GM19455 (cell line): ENCODE data around the gene TARP.

Source experiments
- ATAC-seq: cut with Tn5 transposase; IDR thresholded peaks from one replicate; pipeline ENCODE4 v1.9.1; 2021; ENCODE audit not compliant: unreplicated experiment

Gene TARP

DNA sequence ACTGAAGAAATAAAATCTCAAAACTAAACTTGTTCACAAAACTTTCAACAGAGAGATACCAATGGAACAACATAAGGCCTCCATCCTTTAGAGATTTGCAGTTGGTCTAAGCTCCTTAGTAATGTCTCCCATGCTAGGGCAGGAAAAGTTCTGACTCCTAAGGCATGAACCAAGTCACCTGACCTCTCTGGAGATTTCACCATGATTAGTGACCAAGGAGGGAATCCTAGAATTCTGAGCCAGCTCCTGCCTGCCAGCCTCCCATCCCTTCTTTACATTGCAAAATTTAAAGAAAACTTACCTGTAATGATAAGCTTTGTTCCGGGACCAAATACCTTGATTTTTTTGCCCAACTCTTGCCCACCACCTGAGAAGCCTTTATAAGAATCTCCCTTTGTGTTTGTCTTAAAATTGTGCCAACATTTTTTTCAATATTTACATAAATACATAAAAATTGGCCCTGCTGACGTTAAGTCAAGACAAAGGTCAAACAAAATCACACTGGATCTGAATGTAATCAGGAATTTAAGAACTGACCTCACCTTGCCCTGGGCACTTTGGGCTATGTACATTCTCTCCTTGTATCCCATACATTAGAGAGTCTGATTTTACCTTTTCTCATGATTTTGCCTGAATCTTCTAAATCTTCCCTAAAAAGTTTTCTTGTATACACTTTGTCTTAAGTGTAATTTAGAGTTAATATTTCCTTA is at the start of gene TARP:
Gene TARP (minus strand): TSS at position 351 of the 710 bp plus-strand sequence.
- no peak for ATAC-seq

DNA sequence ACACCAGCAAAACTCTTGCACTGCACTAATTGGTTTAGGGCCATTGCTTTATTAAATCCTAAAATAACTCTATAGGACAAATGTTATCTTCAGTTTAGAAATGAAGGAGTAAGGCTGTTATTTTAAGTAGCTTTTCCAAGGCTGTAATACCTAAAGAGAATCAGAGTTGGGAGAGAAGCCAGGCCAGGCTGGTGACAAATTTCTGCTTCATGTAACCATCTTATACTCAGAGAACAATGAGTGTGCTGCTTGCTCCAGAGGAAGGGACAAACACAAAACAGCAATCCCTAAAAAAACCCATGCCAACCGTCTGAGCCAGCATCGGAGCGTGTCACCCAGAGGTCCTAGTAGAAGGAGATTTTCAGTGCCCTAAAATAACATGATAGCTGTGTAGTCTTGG is 49.7 kb upstream of the TARP start:
- ATAC-seq = no peak

DNA sequence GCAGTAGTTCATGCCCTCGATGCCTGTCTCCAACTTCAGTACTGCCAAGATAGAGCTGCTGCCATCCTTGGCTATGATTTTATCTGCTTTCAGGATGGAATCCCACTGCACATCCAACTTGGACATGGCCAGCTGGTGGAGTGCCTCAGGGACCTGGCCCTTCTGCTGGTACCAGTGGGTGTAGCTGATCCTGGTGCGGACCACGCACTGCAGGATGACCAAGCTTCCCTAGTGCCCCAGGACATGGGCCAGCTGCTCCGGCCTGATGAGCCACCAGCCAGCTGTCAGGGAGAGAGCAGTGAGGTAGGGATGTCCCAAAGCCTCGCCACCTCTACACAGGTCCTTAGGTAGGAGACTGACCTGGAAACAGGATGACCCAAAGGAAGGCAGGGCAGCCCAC is 49.0 kb upstream of the TARP start:
- no peak for ATAC-seq

DNA sequence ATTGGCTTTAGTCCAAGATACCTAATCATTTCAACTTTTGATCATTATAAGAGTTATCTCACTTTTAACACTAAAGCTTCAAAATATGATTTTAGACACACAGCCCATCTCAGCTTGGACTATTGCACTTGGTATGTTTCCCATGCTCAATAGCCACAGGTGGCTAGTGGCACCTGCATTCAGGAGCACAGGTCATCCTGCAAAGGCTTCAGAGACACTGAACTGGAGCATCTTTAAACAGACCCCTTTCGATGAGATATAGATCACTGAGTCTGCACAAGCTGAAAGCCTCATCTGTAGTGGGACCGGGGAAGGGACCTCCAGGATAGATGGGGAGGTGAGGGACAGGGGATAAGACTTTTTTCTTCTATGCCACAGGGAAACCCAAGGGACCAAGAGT is 48.5 kb upstream of the TARP start:
- no peak for ATAC-seq

DNA sequence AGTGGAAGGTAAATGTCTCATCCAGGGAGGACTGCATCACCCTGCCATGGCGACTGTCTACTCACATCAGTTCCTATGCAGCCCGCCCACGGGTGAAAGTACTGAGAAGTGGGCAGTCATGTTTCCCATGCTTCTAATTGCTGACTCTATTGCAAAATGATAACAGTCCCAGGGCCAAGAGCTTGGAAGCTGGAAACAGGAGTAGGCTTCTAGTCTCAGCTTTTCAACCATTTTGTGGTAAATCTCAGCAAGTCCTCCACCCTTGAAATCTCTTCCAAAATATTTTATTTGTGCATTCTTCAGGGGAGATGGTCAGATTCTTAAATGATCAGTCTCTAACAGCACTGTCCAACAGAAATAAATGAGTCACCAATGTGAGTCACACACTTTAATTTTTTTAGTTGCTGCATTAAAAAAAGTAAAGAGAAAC is 48.1 kb upstream of the TARP start:
- no peak for ATAC-seq

DNA sequence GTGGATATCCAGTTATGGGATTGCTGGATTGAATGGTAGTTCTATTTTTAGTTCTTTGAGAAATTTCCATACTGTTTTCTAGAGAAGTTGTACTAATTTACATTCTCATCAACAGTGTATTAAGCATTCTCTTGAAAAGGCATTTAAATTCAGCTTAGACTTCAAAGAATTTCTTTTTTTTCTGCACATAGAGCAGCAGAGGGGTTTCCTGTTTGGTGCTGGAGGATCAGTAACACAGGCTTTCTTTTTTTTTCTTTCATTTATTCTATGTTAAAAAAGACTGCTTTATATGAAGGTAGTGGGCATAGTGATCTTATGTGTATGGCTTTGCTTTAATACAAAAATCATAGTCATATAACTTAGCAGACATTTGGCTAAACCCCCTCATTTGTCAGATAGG is 47.6 kb upstream of the TARP start:
- no peak for ATAC-seq

DNA sequence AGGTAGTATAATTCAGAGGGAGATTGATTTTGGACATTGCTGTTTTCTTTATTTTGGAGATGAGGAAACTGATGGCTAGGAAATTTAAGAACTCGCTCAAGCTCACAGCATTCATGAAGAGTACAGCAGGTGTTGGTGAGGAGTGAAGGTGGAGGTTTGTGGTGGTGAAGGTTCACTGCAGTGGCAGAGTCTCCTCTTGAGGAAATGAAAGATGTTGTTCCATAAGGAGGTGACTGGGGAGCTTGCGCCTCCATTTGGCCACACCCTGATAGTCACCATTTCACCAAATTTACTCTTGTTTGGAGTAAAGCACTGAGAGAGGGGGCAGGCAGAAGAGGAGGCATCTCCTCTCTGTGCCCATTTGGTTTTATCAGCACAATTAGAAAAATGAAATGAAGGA is 46.4 kb upstream of the TARP start:
- no peak for ATAC-seq

DNA sequence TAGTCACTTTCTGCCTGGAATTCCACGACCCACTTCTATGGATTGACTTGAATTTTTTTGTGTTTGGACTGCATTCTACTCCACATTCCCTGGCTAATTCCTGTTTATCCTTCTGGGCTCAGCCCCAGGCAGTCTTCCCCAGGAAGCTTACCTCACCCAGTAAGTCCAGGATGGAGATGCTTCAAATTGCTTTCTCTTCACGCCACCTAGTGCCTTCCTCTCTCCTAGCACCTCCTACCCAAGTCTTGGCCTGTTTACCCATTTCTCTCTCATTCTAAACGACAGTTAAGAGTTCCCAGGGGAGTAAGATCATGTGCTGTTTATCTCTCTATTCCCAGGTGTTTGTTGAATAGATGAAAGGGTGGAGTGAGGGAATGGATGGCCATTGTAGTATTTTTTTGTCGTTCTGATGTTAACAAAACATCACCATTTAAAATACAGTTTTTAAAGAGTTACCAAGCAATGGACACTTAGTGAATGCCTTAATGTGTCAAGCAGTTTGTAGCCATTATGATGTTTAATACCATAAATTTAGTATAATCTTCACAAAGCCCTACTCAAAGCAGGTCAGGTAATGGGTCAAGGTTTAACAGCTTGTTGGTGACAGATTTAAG is 45.5 kb upstream of the TARP start:
- ATAC-seq = no peak

DNA sequence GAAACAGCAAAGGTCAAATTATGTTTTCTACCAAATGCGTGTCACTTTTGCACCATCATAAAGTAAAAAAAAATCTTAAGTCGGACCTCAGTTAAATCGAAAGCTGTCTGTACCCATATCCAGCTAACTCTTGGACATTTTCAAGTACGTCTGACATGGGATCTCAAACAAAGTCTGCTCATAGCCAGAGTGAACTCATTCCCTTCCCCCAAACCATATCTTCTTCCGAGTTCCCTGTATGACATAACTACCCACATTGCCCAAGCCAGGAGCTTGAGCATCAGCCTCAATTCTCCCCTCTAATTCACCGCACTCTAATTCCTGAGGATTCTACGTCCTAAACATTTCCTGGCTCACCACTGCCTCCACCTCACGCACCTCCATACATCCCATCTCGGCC is 44.8 kb upstream of the TARP start:
- no peak for ATAC-seq

DNA sequence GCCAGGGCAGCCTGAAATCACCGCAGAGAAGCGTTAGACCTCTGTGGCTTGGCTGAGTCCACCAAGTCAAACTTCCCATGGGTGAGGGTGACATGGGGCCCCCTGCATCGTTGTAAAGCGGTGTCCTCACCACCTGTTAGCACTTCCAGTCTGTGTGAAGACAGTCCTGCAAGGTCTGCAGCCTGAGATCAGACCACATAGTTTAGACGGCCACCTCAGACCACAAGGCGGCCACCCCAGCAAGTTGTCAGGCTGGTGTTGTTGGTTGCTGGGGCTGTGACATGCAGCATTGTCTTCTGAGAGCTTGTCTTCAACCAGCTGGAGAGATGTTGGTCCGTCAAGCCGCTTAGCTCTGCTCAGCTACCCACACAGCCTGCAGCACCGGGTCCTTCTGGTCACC is 44.1 kb upstream of the TARP start:
- no peak for ATAC-seq

DNA sequence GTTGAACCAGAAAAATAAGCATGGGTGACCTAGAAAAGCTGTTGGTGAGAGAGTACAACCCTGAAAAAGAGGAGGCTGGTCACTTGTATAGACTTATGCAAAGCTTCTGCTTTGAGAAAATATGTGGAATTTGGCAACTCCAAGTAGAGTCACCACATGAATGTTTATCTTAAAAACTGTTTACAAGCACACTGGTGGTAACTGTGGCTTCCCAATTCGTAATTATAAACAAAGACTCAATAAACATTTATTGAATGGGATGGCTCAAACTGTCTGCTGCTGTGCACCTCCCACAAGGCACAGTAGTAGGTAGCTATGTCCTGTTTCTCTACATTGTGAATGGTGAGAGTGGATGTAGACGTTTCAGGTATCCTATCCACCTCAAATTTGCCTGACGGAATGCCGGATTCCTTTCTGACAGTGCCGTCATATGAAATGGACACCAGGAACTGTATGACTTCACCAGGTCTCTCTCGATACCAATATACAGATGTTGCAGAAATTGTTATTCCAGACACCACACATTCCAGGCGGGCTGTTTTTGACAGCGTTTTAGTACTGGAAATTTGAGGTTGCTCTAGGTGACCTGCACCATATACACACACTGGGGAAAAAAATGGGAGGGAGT is 43.4 kb upstream of the TARP start:
- no peak for ATAC-seq

DNA sequence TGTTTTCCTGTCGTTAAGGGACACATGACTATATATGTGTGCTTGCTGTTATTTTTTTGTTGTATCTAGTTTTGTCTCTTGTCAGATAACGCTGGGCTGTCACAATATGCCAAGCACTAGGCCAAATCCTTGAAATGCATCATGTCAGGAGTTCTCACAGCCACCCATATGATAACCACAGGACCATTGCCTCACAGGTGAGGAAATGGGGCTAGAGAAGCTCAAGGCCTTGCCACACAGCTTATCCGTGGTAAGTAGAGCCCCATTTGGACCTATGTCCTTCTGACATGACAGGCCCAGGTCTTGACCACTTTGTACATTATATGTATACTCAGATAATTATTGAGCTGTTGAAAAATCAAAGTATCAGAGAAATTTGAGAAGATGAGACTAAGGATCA is 42.0 kb upstream of the TARP start:
- ATAC-seq = no peak

DNA sequence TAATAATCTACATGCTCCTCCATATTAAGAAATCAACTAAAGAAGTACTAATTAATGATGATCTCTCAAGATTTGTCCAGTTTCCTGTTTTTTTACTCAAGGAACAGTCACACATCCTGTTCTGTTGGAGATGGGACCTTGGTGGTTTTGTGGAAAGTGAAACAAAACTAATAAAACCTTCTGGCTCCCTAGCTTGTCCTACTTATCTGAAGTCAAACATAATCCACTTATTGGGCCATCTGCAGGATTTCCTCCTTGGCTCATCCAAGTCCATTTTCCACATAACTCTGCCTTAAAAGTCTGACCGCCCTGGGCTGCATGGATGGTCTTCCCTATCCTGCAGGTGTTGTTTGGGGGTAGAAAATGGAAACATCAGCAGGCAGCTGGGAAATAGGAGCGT is 39.4 kb upstream of the TARP start:
- ATAC-seq = no peak

DNA sequence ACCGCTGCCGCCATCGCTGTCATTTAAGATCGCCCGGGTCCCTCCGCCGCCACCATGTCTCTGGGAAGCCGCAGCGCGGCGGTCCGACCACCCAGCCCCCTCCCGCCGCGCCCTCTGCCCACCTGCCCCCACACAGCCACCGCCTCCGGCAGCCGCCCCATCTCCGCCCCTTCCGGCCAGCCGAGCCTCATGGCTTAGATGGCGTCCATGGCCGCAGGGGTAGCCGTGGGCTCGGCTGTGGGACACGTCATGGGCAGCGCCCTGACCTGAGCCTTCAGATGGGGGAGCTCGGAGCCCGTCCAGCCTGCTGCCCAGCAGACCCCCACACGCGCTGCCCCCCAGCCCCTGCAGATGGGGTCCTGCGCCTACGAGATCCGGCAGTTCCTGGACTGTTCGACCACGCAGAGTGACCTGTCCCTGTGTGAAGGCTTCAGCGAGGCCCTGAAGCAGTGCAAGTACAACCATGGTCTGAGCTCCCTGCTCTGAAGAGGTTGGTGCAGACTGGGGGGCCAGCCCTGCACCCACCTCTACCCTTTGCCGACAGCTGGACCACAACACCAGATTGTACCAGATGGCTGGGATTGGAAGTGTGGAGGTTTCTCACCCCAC is 38.0 kb upstream of the TARP start:
- ATAC-seq = no peak

DNA sequence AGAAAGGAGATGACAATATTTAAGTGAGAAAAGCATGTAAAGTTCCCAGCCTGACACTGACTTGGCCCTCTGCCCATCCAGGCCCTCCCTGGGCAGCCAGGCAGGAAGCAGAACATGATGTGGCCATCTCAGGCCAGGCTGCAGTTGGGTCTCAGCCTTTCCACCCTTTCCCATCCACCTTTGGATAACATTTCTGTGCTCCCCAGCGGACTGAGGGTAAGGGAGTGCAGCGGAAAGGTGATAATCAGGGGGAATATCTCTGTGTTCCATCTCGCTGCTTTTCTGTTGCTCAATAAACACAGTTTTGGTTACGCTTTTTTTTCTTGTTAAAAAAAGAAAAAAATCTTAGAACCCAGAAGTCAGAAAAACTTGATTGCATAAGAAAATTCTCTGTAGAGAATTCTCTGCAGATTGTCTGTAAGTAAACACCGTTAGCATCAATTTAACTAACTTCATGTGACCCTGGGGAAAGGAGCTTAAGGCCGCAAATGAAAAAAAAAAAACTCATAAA is 37.2 kb upstream of the TARP start:
- ATAC-seq = no peak

DNA sequence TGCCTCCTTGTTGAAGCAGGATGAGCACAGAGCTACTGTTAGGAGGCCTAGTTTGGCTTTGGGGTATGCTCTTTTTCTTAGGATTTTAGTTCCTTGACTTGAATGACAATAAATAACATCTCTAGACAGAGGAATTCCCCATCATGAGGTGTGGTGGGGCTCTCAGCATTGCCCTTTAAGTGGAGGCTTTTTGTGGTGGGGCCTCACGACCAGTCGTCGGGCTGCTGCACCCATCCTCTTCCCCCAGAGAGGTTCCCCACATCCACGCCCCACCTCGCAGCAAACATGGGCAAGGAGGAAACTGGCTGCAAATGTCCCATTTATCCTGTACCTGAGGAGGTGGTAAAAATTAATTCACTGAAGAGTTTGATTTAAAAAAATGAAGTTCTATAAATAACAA is 36.1 kb upstream of the TARP start:
- no peak for ATAC-seq

DNA sequence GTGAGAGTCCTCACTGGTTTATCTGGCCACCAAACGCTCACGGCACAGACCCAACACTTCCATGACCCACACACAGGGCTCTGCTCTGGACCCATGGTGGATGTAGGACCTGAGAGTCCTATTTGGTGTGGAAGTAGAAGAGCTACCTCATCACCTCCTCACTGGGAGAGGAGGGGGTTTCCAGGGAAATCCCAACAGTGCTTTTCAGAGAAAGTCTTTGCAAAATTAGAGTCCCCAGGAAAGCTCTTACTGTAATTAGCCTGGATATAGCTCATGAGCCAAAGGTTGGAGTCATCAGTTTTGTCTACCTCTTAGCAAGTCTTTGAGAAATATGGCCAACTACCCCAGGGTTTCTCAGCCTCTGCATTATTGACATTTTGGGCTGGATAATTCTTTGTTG is 34.7 kb upstream of the TARP start:
- ATAC-seq = no peak

DNA sequence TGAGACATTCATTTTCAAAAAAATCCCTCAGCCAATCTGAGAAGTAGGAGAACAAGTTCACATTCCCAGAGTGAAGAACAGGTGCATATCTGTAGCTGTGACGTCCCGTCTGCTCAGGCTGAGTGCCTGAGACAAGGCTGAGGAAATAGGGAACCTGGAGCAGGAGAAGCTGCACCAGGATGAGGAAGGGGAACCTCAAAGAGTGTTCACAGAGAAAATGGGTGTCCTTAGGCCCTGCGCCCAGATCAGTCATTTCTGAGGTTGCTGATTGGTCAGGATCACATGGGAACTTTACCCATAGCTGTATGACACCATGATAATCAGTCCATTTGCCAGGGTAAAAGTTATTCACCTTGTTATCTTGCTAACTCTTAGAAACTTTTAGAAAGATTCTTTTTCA is 34.2 kb upstream of the TARP start:
- ATAC-seq = no peak

DNA sequence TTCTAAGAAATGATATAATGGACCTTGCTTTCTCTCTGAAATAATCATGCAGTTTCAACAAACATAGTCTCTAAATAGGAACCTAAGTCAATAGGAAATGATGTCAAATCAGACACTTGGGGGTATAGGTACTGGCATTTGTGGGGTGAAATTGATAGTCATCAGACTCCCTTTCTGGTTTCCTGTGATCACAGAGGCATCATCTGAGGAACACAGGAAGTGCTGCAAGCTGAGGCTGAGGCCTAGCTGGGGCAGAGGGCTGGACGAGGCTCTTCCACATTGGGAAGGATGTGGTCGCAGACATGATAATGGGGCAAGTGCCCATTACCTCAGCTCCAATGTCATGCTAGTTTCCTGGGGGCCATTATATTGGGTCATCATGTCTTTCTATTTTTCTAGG is 33.5 kb upstream of the TARP start:
- ATAC-seq = no peak

DNA sequence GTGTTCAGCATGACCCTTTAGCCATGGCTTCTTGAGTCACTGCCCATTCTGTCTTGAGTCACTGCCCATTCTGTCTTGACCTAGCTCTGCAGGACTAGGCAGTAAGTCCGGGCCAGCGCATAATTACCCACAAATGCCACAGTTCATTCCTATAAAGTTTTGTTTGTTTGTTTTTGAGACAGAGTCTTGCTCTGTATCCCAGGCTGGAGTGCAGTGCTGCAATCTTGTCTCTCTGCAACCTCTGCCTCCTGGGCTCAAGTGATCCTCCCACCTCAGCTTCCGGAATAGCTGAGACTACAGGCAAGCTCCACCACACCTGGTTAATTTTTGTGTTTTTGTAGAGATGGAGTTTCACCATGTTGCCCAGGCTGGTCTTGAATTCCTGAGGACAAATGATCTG is 32.7 kb upstream of the TARP start:
- no peak for ATAC-seq

DNA sequence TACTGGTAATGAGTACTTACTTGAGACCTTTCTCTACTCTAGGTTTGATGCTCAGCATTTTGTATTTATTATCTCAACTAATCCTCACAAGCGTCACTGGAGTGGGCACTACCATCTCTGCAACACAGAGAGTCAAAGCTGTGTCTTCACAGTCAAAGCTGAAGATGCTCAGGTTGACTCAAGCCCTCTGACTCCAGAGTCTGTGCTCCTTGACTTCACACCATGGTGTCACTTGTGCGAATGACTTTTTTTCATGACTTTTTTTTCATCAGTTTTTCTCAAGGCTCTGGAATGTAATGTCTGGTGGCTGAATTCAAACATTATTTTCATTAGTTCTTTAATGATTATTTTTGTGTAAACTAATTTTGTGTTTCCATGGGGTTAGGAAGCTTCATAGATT is 30.4 kb upstream of the TARP start:
- ATAC-seq = no peak

DNA sequence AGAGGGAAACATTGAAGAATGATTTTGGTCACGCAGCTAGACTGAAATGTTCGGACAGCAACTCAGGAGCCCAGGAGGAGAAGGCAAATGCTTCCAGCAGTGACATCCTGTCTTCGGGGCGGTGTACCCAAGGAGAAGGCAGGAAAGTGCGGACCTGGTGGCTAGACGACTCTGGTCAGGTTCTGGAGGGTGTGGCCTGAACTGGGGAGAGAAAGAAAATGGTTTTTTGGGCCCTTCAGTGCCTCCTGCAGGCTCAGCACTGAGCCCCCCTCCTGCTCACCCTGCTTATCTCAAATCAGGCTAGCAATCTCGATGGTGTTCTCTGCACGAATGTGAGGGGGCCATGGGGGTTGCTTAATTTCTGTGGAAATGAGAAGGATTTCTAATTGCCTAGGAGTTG is 26.7 kb upstream of the TARP start:
- no peak for ATAC-seq
